Body of pancreas (tissue), 4 donors: ENCODE data around the gene CKAP4.

Experiments
- POLR2A ChIP-seq, 3 donors: fragments of 450-650 bp; IDR thresholded peaks; one replicate each; pipeline ENCODE4 v1.6.1; 2016; ENCODE audit warnings: antibody characterized with exemption in 3 of 3, mild to moderate bottlenecking in 2 of 3
- TF ChIP-seq, protein P1 (sequence below), 7 experiments: fragments of 450-650 bp in 4 of 7; fragments of 200-600 bp in 3 of 7; sonication (generic) in 3 of 7; IDR thresholded peaks; one replicate each; pipeline ENCODE4 v1.5.1; 2016 to 2019; ENCODE audit warnings: antibody characterized with exemption in 7 of 7

DNA sequence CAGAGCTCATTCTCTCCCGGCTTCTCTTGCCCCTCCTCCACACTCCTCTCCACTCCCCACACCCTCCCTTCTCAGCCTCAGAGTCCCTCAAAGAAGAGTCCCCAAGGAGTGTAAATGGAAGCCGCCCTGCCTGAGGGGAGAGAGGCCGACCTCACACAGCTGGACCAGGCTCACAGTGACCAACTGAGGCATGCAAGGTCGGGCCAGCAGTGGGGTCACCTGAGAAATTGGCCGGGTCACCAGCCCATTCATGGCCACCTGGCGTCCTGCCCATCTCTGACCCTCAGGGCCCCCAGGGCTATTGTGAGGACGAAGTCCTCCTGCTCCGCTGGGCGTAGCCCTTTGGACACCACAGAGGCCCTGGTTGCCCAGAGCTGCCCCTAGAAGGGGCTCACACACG lies 59.6 kb downstream of the CKAP4 start:
- TF ChIP-seq, protein P1, sequence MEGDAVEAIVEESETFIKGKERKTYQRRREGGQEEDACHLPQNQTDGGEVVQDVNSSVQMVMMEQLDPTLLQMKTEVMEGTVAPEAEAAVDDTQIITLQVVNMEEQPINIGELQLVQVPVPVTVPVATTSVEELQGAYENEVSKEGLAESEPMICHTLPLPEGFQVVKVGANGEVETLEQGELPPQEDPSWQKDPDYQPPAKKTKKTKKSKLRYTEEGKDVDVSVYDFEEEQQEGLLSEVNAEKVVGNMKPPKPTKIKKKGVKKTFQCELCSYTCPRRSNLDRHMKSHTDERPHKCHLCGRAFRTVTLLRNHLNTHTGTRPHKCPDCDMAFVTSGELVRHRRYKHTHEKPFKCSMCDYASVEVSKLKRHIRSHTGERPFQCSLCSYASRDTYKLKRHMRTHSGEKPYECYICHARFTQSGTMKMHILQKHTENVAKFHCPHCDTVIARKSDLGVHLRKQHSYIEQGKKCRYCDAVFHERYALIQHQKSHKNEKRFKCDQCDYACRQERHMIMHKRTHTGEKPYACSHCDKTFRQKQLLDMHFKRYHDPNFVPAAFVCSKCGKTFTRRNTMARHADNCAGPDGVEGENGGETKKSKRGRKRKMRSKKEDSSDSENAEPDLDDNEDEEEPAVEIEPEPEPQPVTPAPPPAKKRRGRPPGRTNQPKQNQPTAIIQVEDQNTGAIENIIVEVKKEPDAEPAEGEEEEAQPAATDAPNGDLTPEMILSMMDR (IDR thresholded peaks at IDR 0.05) = no peak
- no peak for TF ChIP-seq POLR2A (IDR thresholded peaks at IDR 0.05)
